ENCODE results near the gene SATL1. TPM values are rescaled to one million over a fixed set of nuclear protein-coding genes. Genes with fewer than 3 reads are reported as not detected.

Gene SATL1
- total and polyA plus RNA-seq, 2 of the 13 experiments (the other 11 are each of a cell fraction or from before 2014, with no cell fraction given): not detected

- TF ChIP-seq KIAA2018 (CRISPR knock-in tag; IDR thresholded peaks at IDR 0.05; ENCODE audit: borderline replicate concordance) (no peak), AGO2 (optimal IDR thresholded peaks at IDR 0.05; ENCODE audit: low read depth, low read length) (no peak), CTCF (CRISPR knock-in tag; IDR thresholded peaks at IDR 0.05) (peak; percentile 40), CREB3 (CRISPR knock-in tag; IDR thresholded peaks at IDR 0.05) (no peak)
Measured at GRCh38 chrX:85111347-85111746, 132.2 kb downstream of the SATL1 start (continued).

Measured in HepG2 (cell line).